Epidermal melanocyte (primary cell): ENCODE measurements around the gene CANT1.
"Not testable (repeated sequence)": the region's sequence is repeated elsewhere in the genome, so short reads cannot be mapped to it uniquely, and the experiment has no call there.

Source experiments
- DNase-seq: peaks from one replicate; pipeline ENCODE4 v3.0.0; 2011; ENCODE audit warnings: low spot score; ENCODE audit not compliant: insufficient read length

The CANT1 gene

DNA sequence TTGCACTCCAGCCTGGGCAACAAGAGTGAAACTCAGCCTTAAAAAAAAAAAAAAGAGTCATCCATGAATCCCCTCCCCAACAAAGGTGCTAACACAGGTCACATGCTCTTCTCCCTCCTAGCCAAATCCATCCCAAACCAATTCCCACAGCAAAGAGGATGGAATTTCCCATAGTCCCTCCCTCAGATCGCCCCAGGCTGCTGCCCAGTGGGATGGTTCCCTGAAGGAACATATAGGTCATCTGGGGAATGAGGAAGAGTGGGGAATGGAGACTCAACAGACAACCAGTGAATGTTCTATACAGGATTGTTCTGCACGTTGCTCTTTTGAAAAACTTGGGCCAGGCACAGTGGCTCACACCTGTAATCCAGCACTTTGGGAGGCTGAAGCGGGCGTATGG lies 48.0 kb downstream of the CANT1 start:
- DNase-seq = no peak

DNA sequence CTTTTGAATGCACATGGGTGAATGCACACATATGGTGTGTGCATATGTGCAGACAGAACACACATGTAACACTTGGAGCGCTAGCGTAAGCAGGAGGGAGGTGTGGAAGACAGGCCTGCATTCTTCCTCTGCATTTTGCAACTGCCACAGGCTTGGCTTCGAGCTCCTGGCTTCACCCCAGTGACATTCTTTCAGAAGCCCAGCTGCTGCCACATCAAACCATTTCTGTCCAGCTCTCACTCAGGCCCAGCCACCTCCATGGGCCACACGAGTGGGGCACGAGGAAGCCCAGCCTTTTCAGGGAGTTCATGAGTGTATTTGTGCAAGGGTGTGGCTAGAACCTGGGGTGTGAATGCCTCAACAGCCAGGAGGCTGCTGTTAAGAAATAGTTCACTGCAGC lies 48.6 kb downstream of the CANT1 start:
- DNase-seq = no peak

DNA sequence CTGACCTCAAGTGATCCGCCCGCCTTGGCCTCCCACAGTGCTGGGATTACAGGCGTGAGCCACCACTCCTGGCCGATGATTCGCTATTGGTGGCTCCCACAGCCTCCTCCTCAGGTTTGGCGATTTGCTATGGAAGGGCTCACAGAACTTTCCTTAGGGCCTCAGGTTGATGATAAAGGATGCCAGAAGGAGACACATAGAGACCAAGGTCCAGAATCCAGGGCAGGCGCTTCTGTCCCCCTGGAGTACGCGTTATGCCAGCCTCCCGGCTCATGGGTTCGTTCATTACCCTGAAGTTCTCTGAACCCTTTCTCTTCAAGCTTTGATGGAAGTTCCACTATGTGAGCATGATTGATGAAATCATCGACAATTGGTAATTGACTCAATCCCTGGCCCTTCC lies 49.8 kb downstream of the CANT1 start:
- DNase-seq = no peak

DNA sequence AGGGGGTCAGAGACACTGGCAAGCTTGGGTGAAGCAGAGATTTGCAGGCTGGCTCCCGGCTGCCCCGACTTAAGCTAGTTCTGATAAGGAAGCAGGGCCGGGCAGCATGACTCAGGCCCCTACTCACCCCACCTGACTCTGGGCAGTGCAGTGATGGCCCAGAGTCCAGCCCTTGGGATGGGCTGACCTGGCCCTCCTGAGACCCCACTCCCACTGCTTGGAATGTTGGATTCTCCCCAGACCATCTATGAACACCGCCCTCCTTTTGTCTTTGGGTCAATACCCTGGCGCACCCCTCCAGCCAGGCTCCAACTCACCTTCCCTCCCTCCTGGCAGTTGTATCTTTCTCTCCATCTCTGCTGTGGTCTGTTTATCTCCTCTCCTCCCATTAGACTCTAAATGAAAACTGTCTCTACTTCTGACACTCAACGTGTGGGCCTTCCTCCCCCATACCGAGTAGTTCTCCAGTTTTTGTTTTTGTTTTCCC lies 50.9 kb downstream of the CANT1 start:
- DNase-seq = no peak

DNA sequence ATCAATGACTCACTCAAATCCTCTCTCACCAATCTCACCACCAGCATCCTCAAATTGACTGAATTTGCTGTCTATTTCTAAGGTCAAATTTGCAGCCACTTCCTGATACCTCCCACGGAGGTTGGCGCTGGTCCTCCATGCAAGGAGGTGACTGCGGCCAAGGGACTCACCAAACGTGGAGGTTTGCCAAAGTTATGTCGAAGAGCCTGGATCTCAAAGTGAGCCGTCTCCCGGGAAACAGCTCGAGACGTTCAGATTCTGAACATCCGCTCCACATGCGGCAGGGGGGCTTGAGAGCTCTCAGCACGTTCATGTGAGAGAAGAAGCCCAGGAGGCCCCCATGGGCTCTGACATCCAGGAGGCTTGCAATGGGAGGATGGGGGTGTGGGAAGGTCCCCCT lies 52.4 kb downstream of the CANT1 start:
- DNase-seq = no peak

DNA sequence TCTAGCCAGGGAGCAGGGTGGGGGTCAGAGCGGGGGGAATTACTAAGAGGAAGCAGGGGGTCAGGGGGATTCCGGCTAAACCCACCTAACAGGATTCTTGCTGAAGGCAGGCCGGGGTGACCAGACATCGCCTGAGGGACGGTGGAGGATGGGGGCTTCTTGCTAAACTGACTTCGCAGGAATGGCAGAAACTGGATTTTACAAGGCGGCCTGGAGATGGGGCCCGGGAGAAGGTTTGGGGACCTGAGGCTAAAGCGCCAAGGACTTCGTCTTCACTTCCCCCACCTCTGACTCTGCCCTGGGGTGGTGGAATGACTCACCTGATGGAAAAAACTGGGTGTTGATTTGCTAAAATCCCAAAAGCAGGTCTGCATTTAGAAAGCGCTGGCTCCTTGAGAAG lies 53.3 kb downstream of the CANT1 start:
- no peak for DNase-seq

DNA sequence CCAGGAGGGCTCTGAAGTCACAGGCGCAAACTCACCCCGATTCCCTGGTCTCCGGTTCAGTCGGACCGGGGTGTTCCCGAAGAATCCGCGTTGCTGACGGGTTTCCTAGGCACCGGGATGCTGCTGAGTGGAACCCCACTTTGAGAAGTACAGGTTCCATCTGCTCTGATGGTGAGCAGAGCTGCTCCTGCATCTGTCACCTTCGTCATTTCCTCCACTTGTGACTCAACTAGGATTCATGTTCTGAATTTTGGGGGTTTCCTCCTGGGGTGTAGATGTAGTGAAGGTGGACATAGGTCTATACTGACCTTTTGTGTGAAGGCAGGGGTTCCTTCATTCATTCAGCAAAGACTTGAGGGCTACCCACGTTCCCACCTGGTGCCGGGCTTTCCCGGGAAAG lies 54.9 kb downstream of the CANT1 start:
- DNase-seq = no peak

DNA sequence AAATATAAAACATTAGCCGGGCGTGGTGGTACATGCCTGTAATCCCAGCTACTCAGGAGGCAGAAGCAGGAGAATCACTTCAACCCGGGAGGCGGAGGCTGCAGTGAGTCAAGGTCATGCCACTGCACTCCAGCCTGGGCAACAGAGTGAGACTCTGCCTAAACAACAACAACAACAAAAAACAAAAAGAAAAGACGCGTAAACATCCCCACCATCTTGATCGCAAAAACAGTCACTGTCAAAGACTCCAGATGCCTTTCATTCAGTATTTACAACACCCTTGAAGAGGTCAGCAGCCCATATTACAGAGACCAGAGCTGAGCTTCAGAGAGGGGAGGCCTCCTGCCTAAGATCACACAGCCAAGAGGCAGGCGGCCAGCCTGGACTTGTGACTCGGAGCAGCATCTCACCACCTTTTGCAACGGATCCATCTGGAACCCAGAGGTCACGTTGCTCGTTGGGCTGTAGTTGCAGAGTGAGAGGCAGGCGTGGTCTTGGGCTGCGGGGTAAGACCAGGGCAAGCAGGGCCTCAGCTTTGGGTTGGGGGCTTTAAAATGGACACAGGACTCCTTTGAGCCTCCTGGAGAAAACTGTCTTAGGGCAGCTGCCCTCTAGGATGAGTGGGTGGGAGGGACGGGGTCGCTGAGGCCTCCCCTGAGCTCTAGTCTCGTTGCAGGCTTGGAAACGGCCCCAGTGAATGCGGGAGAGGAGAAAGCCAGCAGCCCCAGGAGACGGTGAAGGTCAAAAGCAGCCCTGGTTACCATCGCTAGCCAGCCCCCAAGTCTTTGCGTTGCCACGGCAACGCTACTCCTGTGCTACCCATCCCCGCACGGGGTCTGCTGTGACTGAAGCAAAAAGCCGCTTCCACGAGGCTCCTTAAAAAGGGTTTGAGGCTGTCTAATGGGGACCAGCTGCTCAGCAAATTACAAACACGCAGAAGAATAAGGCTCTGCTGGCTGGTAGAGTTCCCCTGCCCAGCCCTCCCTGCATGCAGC lies 55.9 kb downstream of the CANT1 start:
- DNase-seq = no peak

DNA sequence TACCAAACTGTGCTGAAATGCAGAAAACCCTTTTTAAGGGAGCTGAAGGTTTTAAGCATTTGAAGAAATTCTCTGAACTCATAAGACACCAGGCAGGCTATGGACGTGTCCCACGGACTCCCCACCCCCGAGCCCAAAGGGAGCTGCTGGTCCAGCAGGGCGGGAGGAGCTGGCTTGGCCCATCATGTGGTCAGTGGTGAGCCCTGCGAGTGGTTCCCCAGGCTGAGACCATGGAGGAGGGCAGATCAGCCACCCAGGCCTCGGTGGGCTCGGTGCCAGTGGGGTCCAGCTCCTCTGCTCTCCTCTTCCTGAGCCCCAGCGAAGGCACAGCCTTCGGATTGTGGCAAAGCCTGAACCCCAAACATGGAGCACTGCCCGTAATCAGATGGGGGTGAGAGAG lies 56.9 kb downstream of the CANT1 start:
- DNase-seq = no peak

DNA sequence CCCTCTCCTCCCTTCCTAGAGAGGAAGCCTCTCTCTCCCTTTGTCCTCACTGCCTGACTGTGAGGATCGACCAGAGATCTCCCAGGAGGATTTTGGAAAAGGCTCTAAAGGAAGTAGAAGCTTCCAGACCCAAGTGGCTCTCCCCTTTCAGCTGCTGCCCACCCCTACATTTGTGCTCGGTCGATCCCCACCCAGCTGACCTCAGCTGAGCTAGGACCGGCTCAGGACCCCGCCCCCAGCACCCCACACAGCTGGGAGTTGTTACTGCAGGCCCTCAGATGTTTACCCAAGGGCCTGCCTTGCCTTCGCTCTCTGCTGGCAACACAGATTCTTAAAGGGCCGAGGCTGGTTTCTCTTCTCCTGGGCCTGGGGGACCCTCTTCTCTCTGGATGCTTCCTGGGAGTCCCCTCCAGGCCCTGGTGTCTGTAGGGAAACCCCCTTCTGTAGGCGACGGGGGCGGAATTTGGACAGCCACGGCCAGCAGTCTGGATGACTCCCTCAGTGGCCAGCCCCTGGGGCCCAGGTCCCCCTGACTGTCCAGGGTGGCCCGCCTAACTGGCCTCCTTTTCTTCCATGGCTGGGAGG lies 57.5 kb downstream of the CANT1 start:
- no peak for DNase-seq

DNA sequence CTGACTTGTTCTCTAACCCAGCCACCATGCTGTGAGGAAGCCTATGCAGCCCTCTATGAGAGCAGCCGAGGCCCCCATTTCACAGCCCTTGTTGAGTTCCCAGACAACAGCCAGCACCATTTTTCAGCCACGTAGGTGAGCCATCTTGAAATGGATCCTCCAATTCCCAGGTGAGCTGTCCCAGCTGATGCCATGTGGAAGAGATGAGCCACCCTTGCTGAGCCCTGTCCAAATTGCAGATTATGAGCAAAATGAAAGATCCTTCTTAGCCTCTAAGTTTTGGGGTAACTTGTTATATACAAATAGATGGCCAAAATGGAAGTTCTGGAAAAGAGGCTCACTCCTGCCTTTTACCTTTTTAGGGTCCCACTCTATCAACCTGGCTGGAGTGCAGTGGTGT lies 58.7 kb downstream of the CANT1 start:
- no peak for DNase-seq

DNA sequence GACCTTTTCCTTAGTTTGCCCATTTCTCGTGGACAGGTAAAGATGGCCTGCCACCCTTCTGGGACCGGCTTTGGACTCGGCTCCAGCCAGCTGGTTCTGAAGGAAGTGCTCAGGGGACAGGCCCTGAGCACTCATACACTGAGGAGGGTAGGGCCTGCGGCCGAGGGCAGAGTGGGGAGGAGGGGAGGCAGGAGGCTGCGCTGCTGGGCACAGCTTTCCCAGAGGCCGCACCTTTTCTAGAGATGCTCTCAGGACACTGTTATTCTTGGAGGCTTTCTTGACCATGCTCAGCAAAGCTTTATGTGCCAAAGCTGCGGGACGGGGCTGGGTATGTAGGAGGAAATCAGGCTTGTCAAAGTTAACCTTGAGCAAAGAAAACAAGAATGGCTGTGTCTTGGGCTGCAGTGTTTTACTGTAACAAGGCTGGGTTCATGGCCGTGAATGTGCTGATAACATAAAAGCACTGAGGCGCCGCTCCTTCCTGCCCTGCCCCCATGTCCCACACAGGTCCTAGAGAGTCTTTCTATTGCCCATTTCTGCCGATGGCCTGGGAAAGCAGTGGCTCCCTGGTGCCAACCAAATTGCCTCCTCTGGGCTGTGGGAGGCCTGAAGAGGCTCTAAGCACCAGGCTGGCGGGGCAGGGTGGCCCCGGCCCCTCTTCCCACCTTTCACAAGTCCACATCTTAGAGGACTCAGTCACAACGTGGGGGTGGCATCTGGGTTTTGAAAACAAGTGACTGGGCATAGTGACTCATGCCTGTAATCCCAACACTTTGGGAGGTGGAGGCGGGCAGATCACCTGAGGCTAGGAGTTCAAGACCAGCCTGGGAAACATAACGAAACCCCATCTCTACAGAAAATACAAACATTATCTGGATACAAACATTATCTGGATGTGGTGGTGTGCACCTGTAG lies 62.1 kb downstream of the CANT1 start:
- no peak for DNase-seq

DNA sequence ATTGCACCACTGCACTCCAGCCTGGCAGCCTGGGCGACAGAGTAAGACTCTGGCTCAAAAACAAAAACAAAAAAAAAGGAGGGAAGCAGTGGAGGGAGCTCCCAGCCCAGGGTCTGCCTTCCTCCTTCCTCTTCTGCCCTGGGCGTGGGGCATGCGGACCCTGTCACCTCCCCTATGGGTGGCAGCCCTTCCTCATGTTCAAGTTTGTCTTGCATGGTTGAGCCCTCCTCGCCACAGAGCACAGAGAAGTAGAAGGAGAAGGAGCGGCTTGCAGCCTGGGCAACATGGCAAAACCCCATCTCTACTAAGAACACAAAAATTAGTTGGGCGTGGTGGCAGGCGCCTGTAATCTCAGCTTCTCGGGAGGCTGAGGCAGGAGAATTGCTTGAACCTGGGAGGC lies 62.9 kb downstream of the CANT1 start:
- DNase-seq = no peak

DNA sequence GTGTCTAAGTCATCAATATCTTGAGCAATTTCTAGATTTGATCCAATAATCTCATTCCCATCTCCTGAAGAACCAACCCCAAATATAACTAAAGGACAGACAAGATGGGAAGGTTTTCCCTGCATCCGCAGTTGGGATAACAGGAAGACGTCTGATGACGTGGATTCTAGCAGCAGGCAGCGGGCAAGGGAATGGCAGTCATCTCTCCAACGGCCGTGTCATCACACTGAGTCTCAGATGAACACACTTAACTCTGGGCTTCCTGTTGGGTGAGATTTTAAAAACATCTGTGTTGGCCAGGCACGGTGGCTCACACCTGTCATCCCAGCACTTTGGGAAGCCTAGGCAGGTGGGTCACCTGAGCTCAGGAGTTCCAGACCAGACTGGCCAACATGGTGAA lies 63.4 kb downstream of the CANT1 start:
- DNase-seq = no peak

DNA sequence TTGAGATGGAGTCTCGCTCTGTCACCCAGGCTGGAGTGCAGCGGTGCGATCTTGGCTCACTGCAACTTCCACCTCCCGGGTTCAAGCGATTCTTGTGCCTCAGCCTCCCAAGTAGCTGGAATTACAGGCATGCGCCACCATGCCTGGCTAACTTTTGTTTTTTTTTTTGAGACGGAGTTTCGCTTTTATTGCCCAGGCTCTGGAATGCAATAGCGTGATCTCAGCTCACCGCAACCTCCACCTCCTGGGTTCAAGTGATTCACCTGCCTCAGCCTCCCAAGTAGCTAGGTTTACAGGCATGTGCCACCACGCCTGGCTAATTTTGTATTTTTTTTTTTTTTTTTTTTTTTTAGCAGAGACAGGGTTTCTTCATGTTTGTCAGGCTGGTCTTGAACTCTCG lies 64.1 kb downstream of the CANT1 start:
- not testable (repeated sequence) for DNase-seq

DNA sequence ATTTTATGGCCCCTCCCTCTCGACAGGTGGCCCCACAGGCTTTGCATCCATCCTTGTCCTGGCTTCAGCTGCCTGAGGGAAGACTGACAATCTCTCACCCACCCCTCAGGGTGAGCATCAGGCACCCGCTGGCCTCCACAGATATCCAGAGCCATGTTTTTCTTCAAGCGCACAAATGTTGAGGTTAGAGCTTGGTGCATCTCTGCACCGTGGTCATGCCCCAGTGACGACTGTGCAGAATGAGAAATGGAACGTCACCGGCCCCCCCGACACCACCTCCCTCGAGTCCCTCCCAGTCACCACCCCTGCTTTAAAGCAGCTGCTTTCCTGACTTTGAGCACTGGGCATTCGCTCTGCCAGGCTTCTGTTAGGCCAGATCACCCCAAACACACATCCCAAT lies 64.6 kb downstream of the CANT1 start:
- no peak for DNase-seq

DNA sequence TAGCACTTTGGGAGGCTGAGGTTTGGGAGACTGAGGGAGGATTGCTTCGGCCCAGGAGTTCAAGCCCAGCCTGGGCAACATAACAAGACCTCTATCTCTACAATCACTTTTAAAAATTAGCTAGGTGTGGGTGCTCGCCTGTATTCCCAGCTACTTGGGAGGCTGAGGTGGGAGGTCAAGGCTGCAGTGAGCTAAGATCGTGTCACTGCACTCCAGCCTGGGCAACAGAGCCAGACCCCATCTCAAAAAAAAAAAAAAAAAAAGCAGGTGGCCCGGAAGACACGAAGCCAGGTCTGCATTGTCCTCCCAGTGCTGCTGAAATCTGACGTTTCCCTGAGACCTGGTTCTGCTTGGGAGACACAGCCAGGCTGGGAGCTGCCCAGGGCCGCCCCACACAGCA lies 65.5 kb downstream of the CANT1 start:
- DNase-seq = no peak
